Activated T-helper 1 cell treated with Interleukin-2 at 50 U/mL for 16 hours (primary cell): ENCODE data around the gene TOMM5.

Experiments used
- DNase-seq: peaks from one replicate; pipeline ENCODE4 v3.0.0-alpha.2; 2020; ENCODE audit warnings: low read depth

Gene TOMM5

GRCh38 chr9:37561682-37562081 is 30.7 kb downstream of the TOMM5 start:
- no peak for DNase-seq

- DNase-seq, result no peak
Observed at GRCh38 chr9:37559855-37560592, 32.4 kb downstream of the TOMM5 start.

GRCh38 chr9:37559125-37559524 is 33.3 kb downstream of the TOMM5 start:
- DNase-seq, result no peak

- no peak for DNase-seq
Observed at GRCh38 chr9:37555786-37556185, 36.6 kb downstream of the TOMM5 start.

- no peak for DNase-seq
Observed at GRCh38 chr9:37554318-37554717, 38.1 kb downstream of the TOMM5 start.

- DNase-seq, result no peak
Observed at GRCh38 chr9:37551888-37552287, 40.5 kb downstream of the TOMM5 start.

GRCh38 chr9:37551468-37551867 is 40.9 kb downstream of the TOMM5 start:
- DNase-seq, result no peak

- DNase-seq, result no peak
Observed at GRCh38 chr9:37550781-37551180, 41.6 kb downstream of the TOMM5 start.

- no peak for DNase-seq
Observed at GRCh38 chr9:37549527-37549926, 42.9 kb downstream of the TOMM5 start.

GRCh38 chr9:37547328-37547878 is 45.0 kb downstream of the TOMM5 start:
- no peak for DNase-seq

GRCh38 chr9:37543468-37543867 is 48.9 kb downstream of the TOMM5 start:
- no peak for DNase-seq

- DNase-seq, result no peak
Observed at GRCh38 chr9:37542895-37543294, 49.5 kb downstream of the TOMM5 start.

GRCh38 chr9:37542488-37542887 is 49.9 kb downstream of the TOMM5 start:
- DNase-seq, result no peak

GRCh38 chr9:37541465-37541864 is 50.9 kb downstream of the TOMM5 start:
- no peak for DNase-seq

GRCh38 chr9:37540634-37541033 is 51.8 kb downstream of the TOMM5 start:
- no peak for DNase-seq

- no peak for DNase-seq
Observed at GRCh38 chr9:37539634-37540033, 52.8 kb downstream of the TOMM5 start.
